K562 (cell line): Measurements from ENCODE around the gene RBMX2. TPM values are rescaled to one million over a fixed set of nuclear protein-coding genes. Genes with fewer than 3 reads are reported as not detected.

Experiments used
- ATF1 ChIP-seq, 2 experiments: fragments of 450-650 bp in 1 of 2; IDR thresholded peaks; 2 replicates each; pipeline ENCODE4 v1.6.1; 2016; ENCODE audit warnings: missing compliant biosample characterization in 1 of 2, missing genetic modification characterization in 1 of 2
- CCAR2 ChIP-seq: fragments of 200-400 bp; formaldehyde crosslinking; IDR thresholded peaks from 2 replicates; pipeline ENCODE4 v1.6.1; 2017; ENCODE audit warnings: mild to moderate bottlenecking, low read depth, low read length
- CCNT2 ChIP-seq: IDR thresholded peaks from 2 replicates; pipeline ENCODE4 v1.6.1; 2011; ENCODE audit warnings: borderline replicate concordance, low read depth, mild to moderate bottlenecking, moderate library complexity, mixed read lengths, low read length; ENCODE audit not compliant: insufficient read length; ENCODE audit errors: extremely low read depth
- E2F3 ChIP-seq: fragments of 250-450 bp; sonication (Bioruptor Pico); IDR thresholded peaks from 2 replicates; pipeline ENCODE4 v1.4.0; 2020; ENCODE audit warnings: mild to moderate bottlenecking
- KAT8 ChIP-seq: fragments of 450-650 bp; IDR thresholded peaks from 2 replicates; pipeline ENCODE4 v1.6.1; 2016; ENCODE audit warnings: low read depth, mild to moderate bottlenecking
- LCOR ChIP-seq: sonication (generic); formaldehyde crosslinking; IDR thresholded peaks from 2 replicates; pipeline ENCODE4 v1.8.0; 2022; ENCODE audit warnings: mild to moderate bottlenecking, missing genetic modification reagents
- NCOA1 ChIP-seq: fragments of 450-650 bp; IDR thresholded peaks from 2 replicates; pipeline ENCODE4 v1.6.1; 2016; ENCODE audit warnings: low read depth
- RBM14 ChIP-seq: fragments of 200-400 bp; formaldehyde crosslinking; IDR thresholded peaks from 2 replicates; pipeline ENCODE4 v1.6.1; 2018; ENCODE audit warnings: low read depth, mild to moderate bottlenecking, low read length, moderate library complexity, borderline replicate concordance; ENCODE audit not compliant: insufficient read depth
- RBM15 ChIP-seq: fragments of 200-400 bp; formaldehyde crosslinking; IDR thresholded peaks from 2 replicates; pipeline ENCODE4 v1.6.1; 2018; ENCODE audit warnings: mild to moderate bottlenecking, low read length, moderate library complexity; ENCODE audit not compliant: insufficient read depth
- SIN3B ChIP-seq: fragments of 450-650 bp; IDR thresholded peaks from 2 replicates; pipeline ENCODE4 v1.6.1; 2017; ENCODE audit warnings: low read depth, mild to moderate bottlenecking, moderate library complexity
- SMARCA5 ChIP-seq: fragments of 450-650 bp; IDR thresholded peaks from 2 replicates; pipeline ENCODE4 v1.6.1; 2016
- STAT5A ChIP-seq: IDR thresholded peaks from 2 replicates; pipeline ENCODE4 v1.6.1; 2012; ENCODE audit warnings: low read length, inconsistent platforms, borderline replicate concordance
- ZBTB40 ChIP-seq, 2 experiments: fragments of 450-650 bp in 1 of 2; sonication (generic) in 1 of 2; formaldehyde crosslinking in 1 of 2; IDR thresholded peaks; 2 replicates each; pipeline versions ENCODE4 v1.7.1 to v1.9.0; 2016 to 2022; ENCODE audit warnings: inconsistent platforms in 1 of 2, mild to moderate bottlenecking in 1 of 2, missing genetic modification reagents in 1 of 2
- polyA plus RNA-seq, 8 experiments: library from polyadenylated mRNA; depleted of rRNA in 4 of 8; stranded (reverse) in 5 of 8; unstranded in 3 of 8; fragments of >200 nt; fragmentation: Nextera tagmentation in 2 of 8; fragmentation: Illumina TruSeq in 1 of 8; extraction: Ambion mirVana in 2 of 8; extraction: Trizol in 1 of 8; gene quantifications; 2 replicates each; pipeline versions ENCODE4 v1.2.1 to v1.2.3, GENCODE V29; 2011 to 2014; ENCODE audit warnings: inconsistent platforms in 1 of 8, missing spikeins in 1 of 8
- total RNA-seq, 7 experiments: library from RNA; depleted of rRNA in 6 of 7; stranded (reverse); fragments of >200 nt in 6 of 7; fragmentation: Illumina TruSeq in 2 of 7; extraction: Trizol in 2 of 7; gene quantifications; 2 replicates each; pipeline versions ENCODE4 v1.2.1 to v1.2.3, GENCODE V29; 2011 to 2021; ENCODE audit warnings: low replicate concordance in 1 of 7
- TF ChIP-seq, protein P1 (sequence below): fragments of 150-350 bp; IDR thresholded peaks from 2 replicates; pipeline ENCODE4 v1.6.1; 2014; ENCODE audit warnings: low read depth, mild to moderate bottlenecking, low read length, borderline replicate concordance

The RBMX2 gene
- total and polyA plus RNA-seq, 9 of the 15 experiments (the other 6 are each of a cell fraction or from before 2014, with no cell fraction given), result 27.2 to 62.5 (median 54.1) TPM

DNA sequence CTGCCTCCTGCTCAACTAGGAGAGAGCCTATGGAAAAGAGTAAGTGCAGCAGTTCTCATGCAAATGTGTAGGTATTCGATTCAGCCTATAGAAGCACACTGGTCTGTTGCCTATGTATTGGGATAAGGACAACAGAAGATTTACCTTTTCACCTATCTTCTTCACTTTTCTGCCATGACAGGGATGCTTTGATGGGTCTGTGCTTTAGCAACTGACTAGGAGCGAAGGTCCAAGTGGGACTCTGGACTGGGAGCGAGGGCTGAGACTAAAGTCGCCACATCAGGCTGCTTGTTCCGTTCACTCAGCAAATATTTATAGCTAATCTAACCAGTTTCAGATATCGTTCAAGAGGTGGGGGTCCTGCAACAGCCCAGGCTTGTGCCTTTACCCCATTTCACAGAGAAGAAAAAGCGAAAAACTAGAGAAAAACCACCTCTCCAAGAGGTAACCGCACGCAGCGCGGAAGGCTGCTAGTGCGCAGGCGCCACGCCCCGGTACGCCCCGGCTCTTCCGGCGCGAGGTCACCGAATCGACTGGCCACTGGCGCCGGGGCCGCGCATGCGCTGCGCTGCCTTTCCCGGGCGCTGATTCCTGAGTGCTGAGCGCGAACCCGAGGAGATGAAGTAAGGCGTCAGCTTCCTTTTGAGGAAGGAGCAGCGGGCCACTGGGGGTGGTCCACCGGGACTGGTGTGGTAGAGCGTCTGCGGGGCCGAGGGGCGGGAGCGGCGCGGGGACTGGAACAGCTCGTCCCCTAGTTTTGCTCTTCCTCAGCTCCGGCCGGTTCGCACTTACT lies at the start of gene RBMX2 (continued):
- no peak for TF ChIP-seq SMARCA5
- TF ChIP-seq ATF1 (CRISPR knock-in tag; IDR thresholded peaks at IDR 0.05), result no peak
- TF ChIP-seq ATF1 (tag; IDR thresholded peaks at IDR 0.05), result 0 out of 2 replicates have a peak, but pooled peaks have one; percentile 23
- TF ChIP-seq CCAR2, result no peak
- TF ChIP-seq CCNT2, result no peak
- TF ChIP-seq KAT8, result no peak
- 0 out of 2 replicates have a peak, but pooled peaks have one; percentile 32 for TF ChIP-seq ZBTB40 (IDR thresholded peaks at IDR 0.05)
- TF ChIP-seq ZBTB40 (CRISPR knock-in tag; IDR thresholded peaks at IDR 0.05), result no peak
- no peak for TF ChIP-seq STAT5A
- no peak for TF ChIP-seq RBM15
- TF ChIP-seq SIN3B, result no peak
- no peak for TF ChIP-seq LCOR (CRISPR knock-in tag)
- TF ChIP-seq RBM14, result no peak
- TF ChIP-seq, protein P1, sequence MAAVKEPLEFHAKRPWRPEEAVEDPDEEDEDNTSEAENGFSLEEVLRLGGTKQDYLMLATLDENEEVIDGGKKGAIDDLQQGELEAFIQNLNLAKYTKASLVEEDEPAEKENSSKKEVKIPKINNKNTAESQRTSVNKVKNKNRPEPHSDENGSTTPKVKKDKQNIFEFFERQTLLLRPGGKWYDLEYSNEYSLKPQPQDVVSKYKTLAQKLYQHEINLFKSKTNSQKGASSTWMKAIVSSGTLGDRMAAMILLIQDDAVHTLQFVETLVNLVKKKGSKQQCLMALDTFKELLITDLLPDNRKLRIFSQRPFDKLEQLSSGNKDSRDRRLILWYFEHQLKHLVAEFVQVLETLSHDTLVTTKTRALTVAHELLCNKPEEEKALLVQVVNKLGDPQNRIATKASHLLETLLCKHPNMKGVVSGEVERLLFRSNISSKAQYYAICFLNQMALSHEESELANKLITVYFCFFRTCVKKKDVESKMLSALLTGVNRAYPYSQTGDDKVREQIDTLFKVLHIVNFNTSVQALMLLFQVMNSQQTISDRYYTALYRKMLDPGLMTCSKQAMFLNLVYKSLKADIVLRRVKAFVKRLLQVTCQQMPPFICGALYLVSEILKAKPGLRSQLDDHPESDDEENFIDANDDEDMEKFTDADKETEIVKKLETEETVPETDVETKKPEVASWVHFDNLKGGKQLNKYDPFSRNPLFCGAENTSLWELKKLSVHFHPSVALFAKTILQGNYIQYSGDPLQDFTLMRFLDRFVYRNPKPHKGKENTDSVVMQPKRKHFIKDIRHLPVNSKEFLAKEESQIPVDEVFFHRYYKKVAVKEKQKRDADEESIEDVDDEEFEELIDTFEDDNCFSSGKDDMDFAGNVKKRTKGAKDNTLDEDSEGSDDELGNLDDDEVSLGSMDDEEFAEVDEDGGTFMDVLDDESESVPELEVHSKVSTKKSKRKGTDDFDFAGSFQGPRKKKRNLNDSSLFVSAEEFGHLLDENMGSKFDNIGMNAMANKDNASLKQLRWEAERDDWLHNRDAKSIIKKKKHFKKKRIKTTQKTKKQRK, result no peak
- no peak for TF ChIP-seq E2F3
- no peak for TF ChIP-seq NCOA1
